IPS-NIHi11 (cell line): ENCODE results near the gene WFDC10B.
"Not testable (repeated sequence)": the region's sequence is repeated elsewhere in the genome, so short reads cannot be mapped to it uniquely, and the experiment has no call there.

ENCODE experiments used
- DNase-seq: peaks from one replicate; pipeline ENCODE4 v3.0.0; 2012; ENCODE audit warnings: mixed read lengths, low spot score

The WFDC10B gene

GRCh38 chr20:45647441-45648050, 57.3 kb downstream of the WFDC10B start:
- DNase-seq: no peak

GRCh38 chr20:45646875-45647274, 57.9 kb downstream of the WFDC10B start:
- no peak for DNase-seq

GRCh38 chr20:45645869-45646268, 59.0 kb downstream of the WFDC10B start:
- not testable (repeated sequence) for DNase-seq

- not testable (repeated sequence) for DNase-seq
Measured at GRCh38 chr20:45641076-45641475, 63.7 kb downstream of the WFDC10B start.

GRCh38 chr20:45639687-45640086, 65.1 kb downstream of the WFDC10B start:
- DNase-seq: no peak

DNA sequence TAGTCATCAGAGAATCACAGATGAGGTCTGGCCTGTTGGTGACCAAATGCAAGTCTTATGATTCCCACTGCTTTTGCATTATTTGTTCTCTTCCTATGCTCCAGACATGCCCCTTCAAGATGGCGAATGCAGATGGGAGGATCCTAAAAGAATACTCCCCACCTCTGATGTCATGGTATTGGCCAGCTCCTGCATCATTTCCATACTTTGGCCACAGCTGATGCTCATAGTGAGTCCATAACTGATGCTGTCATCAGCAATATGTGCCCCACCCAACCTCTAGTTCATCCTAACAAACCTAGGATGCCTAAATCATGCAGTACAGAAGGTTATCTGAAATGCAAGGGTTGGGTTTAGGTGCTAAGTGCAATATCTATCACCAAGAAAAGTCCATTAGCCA, 68.3 kb downstream of the WFDC10B start:
- DNase-seq: no peak
